Measurements from ENCODE around the gene ICAM4.
"Not testable (repeated sequence)": the region's sequence is repeated elsewhere in the genome, so short reads cannot be mapped to it uniquely, and the experiment has no call there.

ICAM4 gene

DNA sequence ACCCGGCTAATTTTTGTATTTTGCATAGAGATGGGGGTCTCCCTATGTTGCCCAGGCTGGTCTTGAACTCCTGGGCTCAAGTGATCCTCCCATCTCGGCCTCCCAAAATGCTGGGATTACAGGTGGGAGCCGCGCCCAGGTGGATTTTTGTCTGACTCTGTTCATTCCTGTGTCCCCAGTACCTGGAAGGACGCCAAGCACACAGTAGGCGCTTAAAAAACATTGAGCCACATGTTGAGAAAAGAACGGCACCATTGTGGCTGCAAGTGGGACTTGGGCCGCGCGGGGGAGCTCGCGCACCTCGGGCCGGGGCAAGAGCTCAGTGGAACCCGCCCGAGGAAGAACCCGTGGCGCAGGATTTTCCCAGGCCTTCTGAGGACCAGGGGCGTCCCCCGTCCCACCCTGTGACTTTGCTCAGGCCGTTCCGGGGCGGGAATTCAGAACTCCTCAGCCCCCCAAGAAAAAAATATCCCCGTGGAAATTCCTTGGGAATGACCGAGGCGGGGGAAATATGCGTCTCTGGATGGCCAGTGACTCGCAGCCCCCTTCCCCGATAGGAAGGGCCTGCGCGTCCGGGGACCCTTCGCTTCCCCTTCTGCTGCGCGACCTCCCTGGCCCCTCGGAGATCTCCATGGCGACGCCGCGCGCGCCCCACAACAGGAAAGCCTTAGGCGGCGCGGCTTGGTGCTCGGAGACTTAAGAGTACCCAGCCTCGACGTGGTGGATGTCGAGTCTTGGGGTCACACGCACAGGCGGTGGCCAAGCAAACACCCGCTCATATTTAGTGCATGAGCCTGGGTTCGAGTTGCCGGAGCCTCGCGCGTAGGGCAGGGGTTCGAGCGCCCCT, 17.2 kb upstream of the ICAM4 start:
- peak; percentile 48 for DNase-seq

DNA sequence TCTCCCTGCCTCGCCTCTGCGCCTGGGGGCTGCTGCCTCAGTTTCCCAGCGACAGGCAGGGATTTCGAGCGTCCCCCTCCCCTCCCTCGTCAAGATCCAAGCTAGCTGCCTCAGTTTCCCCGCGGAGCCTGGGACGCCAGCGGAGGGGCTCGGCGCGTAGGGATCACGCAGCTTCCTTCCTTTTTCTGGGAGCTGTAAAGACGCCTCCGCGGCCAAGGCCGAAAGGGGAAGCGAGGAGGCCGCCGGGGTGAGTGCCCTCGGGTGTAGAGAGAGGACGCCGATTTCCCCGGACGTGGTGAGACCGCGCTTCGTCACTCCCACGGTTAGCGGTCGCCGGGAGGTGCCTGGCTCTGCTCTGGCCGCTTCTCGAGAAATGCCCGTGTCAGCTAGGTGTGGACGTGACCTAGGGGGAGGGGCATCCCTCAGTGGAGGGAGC, 16.6 kb upstream of the ICAM4 start:
- peak; percentile 90 for DNase-seq

DNA sequence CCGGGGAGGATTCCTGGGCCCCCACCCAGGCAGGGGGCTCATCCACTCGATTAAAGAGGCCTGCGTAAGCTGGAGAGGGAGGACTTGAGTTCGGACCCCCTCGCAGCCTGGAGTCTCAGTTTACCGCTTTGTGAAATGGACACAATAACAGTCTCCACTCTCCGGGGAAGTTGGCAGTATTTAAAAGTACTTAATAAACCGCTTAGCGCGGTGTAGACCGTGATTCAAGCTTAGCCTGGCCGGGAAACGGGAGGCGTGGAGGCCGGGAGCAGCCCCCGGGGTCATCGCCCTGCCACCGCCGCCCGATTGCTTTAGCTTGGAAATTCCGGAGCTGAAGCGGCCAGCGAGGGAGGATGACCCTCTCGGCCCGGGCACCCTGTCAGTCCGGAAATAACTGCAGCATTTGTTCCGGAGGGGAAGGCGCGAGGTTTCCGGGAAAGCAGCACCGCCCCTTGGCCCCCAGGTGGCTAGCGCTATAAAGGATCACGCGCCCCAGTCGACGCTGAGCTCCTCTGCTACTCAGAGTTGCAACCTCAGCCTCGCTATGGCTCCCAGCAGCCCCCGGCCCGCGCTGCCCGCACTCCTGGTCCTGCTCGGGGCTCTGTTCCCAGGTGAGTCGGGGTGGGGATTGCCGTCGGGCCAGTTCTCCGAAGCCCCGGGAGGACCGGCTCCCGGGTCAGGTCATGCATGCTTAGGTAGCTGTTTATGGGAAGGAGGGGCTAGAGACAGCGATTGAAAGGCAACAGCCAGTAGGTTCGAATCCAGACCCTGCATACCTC, 15.9 kb upstream of the ICAM4 start, which contains the start of gene ICAM1:
Gene ICAM1, plus strand, starts transcription at position 505 of the 779 bp plus-strand sequence. Its CDS starts 40 bp downstream, at position 545.
- DNase-seq, result peak; percentile 83

DNA sequence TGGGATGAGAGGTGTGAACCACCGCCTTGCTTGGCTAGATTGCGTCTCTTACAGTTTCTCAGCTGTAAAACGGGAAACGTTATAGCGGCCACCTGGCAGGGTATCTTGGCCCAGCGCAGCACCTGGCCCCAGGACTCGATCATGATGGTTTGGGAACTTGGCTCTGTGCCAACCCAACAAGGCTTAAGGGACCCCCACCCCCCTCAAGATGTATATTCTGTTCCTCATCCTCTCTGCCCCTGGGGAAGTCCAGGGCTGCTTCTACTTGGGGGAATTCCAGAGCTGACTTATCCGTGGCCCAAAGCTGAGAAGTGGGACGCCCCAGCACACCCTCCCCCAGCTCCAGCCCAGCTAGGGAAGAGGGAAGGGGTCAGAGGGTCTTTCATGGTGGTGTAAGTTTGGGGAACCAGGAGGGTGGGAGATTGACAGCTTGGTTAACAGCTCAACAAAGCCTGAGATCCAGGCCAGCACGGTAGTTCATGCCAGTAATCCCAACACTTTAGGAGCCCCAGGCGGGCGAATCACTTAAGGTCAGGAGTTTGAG, 15.1 kb upstream of the ICAM4 start:
- peak; percentile 30 for DNase-seq

DNA sequence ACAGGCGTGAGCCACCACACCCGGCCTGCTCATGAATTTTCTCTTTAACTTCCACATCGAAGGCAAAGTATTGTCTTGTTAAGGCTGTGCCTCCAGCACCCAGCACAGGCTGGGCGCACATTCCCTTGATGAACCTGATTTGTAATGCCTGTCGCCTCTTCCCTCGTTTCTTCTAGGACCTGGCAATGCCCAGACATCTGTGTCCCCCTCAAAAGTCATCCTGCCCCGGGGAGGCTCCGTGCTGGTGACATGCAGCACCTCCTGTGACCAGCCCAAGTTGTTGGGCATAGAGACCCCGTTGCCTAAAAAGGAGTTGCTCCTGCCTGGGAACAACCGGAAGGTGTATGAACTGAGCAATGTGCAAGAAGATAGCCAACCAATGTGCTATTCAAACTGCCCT, 12.2 kb upstream of the ICAM4 start:
- DNase-seq, result no peak

DNA sequence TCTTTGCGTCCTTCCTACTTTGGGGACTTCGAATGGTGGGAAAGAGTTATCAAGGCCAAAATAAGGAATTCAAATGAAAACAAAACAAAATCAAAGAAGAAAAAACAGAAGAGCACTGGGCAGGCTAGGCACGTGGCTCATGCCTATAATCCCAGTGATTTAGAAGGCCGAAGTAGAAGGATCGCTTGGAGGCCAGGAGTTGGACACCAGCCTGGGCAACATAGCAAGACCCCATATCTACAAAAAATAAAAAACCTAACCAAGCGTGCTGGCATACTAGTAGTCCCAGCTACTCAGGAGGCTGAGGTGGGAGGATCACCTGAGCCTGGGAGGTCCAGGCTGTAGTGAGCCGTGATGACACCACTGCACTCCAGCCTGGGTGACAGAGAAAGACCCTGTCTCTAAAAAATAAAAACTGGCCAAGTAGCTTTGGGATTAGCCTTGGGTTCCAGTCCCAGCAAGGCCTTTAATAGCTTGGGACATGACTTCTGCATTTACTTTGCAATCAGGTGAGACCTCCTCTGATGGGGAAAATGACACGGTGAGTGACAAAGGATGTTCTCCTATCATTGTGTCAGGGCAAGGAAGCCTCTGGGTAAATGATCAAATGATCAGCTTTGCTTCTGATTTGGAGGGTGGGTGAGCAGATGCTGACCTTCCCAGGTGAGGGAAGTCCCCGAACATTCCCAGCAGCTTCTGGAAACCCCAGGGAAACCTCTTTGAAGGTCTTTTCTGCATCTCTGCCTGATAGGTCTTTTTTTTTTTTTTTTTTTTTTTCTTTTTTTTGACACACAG, 8.8 kb upstream of the ICAM4 start:
- DNase-seq, result no peak

DNA sequence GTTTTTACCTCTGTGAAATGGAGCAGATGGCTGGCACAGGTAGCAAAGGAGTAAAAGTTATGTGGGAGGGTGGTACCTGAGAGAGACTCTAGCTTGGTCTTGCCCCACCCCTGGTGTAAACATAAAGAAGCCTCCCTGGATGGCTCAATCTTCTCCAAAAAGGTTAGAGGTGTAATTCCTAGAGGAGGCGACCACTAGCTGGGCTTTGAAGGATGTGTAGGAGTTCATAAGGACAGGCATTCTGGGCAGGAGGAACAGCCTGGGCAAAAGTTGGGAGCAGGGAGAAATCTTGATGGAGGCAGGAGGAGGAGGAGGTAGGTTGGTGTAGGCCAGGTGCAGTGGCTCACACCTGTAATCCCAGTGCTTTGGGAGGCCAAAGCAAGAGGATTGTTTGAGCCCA, 7.8 kb upstream of the ICAM4 start:
- DNase-seq, result no peak

DNA sequence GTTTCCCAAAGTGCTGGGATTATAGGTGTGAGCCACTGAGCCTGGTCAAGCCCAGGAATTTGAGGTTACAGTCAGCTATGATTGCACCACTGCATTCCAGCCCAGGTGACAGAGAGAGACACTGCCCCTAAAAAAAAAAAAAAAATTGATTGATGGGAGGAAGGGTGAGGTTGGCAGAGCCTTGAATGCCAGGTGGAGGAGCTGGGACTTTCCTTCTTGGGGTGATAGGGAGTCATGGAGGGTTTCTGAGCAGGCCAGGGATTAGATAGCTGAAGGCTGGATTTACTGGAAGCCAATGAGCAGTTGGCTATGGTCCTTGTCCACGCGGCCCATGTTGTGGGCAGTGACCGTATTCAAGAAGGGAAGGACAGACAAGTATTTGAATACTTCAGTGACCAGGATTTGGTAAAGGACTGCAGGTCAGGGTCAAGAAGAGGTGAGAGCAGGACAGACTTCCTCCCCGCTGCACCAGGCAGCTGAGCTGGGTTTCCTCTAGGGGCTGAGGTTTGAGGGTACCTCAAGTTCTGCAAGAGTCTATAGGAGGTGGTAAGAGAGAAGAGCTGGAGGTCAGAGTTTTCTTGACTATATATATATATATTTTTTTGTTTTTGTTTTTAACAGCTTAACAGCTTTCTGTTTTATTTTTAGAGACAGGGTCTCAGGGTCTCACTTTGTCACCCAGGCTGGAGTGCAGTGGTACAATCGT, 6.9 kb upstream of the ICAM4 start:
- DNase-seq, result peak; percentile 36

DNA sequence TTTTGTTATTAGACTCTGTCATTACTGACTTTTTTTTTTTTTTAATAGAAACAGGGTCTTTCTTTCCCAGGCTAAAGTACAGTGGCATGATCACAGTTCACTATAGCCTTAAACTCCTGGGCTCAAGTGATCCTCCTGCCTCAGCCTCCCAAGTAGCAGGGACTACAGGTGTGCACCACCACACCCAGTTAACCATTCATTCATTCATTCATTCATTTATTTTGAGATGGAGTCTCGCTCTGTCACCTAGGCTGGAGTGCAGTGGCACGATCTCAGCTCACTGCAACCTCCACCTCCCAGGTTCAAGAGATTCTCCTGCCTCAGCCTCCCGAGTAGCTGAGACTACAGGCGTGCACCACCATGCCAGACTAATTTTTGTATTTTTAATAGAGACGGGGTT, 4.7 kb upstream of the ICAM4 start:
- not testable (repeated sequence) for DNase-seq

DNA sequence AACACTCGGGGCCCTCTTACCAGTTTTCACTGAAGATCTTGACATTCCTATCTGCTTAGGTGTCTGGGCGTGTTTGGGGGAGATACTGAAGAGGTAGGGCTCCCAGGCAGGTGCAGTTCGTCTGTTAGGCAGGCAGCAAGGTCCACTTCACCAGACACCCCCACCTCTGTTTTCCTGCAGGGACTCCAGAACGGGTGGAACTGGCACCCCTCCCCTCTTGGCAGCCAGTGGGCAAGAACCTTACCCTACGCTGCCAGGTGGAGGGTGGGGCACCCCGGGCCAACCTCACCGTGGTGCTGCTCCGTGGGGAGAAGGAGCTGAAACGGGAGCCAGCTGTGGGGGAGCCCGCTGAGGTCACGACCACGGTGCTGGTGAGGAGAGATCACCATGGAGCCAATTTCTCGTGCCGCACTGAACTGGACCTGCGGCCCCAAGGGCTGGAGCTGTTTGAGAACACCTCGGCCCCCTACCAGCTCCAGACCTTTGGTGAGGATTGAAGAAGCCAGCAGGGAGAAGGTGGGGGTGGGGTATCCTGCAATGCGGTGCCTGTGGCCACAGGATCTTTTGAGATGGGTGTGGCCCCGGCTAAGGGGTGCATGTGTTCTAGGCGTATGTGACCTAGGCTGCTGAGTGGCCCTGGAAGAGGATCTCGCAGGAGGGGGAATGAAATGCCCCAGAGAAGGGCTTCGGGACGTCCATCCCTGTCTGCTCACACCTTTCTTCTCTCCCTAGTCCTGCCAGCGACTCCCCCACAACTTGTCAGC, 3.3 kb upstream of the ICAM4 start:
- no peak for DNase-seq

DNA sequence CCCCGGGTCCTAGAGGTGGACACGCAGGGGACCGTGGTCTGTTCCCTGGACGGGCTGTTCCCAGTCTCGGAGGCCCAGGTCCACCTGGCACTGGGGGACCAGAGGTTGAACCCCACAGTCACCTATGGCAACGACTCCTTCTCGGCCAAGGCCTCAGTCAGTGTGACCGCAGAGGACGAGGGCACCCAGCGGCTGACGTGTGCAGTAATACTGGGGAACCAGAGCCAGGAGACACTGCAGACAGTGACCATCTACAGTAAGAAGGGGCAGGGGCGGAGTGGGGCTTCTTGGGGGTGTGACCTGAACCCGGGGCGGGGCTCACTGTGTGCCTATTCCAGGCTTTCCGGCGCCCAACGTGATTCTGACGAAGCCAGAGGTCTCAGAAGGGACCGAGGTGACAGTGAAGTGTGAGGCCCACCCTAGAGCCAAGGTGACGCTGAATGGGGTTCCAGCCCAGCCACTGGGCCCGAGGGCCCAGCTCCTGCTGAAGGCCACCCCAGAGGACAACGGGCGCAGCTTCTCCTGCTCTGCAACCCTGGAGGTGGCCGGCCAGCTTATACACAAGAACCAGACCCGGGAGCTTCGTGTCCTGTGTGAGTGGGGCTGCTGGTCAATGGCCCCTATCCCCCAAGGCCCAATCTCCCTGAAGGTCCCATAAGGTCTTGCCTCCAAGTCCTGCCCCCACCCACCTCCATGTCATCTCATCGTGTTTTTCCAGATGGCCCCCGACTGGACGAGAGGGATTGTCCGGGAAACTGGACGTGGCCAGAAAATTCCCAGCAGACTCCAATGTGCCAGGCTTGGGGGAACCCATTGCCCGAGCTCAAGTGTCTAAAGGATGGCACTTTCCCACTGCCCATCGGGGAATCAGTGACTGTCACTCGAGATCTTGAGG, 2.4 kb upstream of the ICAM4 start:
- DNase-seq, result no peak

DNA sequence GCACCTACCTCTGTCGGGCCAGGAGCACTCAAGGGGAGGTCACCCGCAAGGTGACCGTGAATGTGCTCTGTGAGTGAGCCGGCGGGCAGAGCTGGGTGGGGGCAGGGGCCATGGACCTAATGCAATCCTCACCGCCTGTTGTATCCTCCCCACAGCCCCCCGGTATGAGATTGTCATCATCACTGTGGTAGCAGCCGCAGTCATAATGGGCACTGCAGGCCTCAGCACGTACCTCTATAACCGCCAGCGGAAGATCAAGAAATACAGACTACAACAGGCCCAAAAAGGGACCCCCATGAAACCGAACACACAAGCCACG, 1.8 kb upstream of the ICAM4 start:
- no peak for DNase-seq

DNA sequence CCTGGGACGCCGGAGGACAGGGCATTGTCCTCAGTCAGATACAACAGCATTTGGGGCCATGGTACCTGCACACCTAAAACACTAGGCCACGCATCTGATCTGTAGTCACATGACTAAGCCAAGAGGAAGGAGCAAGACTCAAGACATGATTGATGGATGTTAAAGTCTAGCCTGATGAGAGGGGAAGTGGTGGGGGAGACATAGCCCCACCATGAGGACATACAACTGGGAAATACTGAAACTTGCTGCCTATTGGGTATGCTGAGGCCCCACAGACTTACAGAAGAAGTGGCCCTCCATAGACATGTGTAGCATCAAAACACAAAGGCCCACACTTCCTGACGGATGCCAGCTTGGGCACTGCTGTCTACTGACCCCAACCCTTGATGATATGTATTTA, 1.4 kb upstream of the ICAM4 start:
- DNase-seq, result no peak

DNA sequence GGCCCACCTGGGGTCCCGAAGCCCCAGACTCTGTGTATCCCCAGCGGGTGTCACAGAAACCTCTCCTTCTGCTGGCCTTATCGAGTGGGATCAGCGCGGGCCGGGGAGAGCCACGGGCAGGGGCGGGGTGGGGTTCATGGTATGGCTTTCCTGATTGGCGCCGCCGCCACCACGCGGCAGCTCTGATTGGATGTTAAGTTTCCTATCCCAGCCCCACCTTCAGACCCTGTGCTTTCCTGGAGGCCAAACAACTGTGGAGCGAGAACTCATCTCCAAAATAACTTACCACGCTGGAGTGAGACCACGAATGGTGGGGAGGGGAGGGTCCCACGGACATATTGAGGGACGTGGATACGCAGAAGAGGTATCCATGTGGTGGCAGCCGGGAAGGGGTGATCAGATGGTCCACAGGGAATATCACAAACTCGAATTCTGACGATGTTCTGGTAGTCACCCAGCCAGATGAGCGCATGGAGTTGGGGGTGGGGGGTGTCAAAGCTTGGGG, 2.0 kb downstream of the ICAM4 start:
- peak; percentile 87 for DNase-seq

DNA sequence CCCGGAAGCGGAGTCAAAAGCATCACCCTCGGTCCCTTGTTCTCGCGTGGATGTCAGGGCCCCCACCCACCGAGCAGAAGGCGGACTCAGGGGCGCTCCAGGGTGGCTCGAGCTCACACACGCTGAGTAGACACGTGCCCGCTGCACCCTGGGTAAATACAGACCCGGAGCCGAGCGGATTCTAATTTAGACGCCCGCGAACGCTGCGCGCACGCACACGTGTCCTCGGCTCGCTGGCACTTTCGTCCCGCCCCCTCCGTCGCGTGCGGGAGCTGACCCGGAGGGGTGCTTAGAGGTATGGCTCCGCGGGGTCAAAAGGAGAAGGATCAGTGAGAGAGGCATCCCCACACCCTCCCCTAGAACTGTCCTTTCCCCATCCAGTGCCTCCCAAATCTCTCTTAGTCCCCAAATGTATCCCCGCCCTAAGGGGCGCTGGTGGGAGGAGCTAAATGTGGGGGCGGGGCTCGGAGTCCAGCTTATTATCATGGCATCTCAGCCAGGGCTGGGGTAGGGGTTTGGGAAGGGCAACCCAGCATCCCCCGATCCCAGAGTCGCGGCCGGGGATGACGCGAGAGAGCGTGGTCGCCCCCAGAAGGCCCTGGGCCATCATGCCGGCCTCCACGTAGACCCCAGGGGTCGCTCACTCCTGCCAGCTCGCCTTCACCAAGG, 2.5 kb downstream of the ICAM4 start:
- peak; percentile 75 for DNase-seq

DNA sequence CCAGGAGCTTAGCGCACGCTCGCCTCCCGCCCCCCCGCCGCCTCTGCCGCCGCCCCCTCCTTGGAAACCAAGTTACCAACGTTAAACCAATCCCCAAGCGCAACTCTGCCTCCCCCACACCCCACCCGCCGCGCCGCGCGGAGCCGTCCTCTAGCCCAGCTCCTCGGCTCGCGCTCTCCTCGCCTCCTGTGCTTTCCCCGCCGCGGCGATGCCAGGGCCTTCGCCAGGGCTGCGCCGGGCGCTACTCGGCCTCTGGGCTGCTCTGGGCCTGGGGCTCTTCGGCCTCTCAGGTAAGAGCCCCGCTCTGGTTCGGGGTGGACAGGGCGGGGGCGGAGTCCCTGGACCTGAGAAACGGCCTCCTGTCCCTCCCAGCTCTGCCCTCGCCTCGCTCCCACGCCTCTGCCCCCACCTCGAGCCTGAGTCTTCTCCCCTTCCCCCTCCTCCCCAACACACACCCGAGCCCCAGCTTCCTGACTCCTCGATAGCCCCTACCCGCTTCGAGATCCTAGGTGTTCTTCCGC, 3.1 kb downstream of the ICAM4 start, which contains the start of gene ICAM5:
Gene ICAM5, plus strand, starts transcription at position 117 of the 521 bp plus-strand sequence. Its CDS starts 92 bp downstream, at position 209.
- peak; percentile 54 for DNase-seq

DNA sequence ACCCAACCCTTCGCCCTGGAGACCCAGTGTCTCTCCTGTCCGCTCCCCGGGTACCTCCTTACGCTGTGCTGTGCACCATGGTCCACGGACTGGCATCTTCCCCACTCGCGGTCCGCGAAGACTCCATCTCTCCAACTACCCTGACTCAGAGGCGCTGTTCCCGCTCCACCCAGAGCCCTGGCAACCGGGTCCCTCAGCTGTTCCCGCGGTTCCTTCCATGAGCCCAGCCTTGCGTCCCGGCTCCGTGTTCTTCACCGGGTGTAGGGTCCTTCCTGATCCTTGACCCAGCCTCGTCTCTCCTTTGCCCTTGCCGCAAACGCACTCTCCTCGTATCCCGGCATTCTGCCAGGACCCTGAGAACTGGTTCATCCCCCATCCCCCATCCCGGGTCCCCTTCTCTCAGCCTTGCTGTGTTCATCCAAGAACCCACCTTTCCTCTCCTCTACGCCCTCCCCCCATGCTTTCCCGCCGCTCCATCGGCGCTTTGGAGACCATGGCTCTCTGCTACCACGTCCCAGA, 3.7 kb downstream of the ICAM4 start:
- no peak for DNase-seq

DNA sequence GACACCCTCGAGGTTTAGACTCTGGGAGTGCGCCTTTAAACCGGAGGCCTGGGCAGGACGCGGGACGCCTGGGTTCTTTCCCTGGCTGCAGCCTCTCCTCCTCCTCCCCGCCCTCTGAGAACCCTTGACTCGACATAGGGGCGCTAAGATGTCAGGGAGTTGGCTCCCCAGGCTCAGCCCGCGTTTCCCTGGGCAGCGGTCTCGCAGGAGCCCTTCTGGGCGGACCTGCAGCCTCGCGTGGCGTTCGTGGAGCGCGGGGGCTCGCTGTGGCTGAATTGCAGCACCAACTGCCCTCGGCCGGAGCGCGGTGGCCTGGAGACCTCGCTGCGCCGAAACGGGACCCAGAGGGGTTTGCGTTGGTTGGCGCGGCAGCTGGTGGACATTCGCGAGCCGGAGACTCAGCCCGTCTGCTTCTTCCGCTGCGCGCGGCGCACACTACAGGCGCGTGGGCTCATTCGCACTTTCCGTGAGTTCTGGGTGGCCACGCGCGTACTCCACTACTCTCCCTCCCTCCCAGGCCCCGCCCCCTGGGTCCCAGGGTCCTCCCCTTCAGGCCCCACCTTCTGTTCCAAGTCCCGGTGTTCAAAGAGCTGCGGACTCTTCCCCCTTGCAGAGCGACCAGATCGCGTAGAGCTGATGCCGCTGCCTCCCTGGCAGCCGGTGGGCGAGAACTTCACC, 4.3 kb downstream of the ICAM4 start:
- no peak for DNase-seq

Data from GF-D8 (cell line).